Measurements from ENCODE around the gene HDAC2. TPM values are rescaled to one million over a fixed set of nuclear protein-coding genes. Genes with fewer than 3 reads are reported as not detected.

The HDAC2 gene
- total and polyA plus RNA-seq, 2 of the 13 experiments (the other 11 are each of a cell fraction or from before 2014, with no cell fraction given), result 99.6 to 114 TPM

DNA sequence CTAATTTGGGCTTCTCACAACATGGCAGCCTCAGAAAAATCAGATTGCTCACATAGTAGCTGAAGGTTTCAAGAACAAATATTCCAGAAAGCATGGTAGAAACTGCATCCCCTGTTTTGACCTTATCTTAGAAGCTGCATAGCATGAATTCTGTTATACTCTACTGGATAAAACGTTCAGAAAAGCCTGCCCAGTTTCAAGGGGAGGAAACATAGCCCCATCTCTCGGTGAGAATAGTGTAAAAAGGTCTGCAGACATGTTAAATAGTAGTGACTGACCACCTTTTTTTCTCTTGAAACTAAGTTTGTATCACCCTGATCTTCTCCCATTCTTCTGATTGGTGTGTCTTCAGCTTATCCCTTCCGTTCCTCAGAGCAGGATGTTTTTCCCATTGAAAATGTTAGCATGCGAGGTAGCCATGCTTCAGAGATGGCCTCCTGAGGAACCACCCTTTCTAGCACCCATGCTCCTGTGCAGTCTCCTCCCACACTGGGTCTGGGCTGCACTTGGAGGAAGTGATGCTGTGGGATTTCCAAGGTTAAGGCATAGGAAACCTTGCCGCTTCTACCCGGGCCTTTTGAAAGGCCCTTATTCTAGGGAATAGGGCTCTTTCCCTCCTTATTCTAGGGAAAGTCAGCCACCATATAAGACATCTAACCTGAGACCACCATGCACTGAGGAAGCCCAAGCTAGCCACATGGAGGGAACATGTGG lies 63.7 kb downstream of the HDAC2 start:
- no peak overlapping the region for H3K27ac ChIP-seq (ENCODE audit: extremely low read length, insufficient read depth, low read length)
- no peaks in the 10 kb centered on the region for H3K79me2 ChIP-seq (ENCODE audit: insufficient read depth, low read length)
- TF ChIP-seq STAG1 (CRISPR knock-in tag; IDR thresholded peaks at IDR 0.05), result peak; percentile 60
- TF ChIP-seq, protein P1, sequence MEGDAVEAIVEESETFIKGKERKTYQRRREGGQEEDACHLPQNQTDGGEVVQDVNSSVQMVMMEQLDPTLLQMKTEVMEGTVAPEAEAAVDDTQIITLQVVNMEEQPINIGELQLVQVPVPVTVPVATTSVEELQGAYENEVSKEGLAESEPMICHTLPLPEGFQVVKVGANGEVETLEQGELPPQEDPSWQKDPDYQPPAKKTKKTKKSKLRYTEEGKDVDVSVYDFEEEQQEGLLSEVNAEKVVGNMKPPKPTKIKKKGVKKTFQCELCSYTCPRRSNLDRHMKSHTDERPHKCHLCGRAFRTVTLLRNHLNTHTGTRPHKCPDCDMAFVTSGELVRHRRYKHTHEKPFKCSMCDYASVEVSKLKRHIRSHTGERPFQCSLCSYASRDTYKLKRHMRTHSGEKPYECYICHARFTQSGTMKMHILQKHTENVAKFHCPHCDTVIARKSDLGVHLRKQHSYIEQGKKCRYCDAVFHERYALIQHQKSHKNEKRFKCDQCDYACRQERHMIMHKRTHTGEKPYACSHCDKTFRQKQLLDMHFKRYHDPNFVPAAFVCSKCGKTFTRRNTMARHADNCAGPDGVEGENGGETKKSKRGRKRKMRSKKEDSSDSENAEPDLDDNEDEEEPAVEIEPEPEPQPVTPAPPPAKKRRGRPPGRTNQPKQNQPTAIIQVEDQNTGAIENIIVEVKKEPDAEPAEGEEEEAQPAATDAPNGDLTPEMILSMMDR (CRISPR knock-in tag; IDR thresholded peaks at IDR 0.05), result peak; percentile 45
- TF ChIP-seq, protein P2, sequence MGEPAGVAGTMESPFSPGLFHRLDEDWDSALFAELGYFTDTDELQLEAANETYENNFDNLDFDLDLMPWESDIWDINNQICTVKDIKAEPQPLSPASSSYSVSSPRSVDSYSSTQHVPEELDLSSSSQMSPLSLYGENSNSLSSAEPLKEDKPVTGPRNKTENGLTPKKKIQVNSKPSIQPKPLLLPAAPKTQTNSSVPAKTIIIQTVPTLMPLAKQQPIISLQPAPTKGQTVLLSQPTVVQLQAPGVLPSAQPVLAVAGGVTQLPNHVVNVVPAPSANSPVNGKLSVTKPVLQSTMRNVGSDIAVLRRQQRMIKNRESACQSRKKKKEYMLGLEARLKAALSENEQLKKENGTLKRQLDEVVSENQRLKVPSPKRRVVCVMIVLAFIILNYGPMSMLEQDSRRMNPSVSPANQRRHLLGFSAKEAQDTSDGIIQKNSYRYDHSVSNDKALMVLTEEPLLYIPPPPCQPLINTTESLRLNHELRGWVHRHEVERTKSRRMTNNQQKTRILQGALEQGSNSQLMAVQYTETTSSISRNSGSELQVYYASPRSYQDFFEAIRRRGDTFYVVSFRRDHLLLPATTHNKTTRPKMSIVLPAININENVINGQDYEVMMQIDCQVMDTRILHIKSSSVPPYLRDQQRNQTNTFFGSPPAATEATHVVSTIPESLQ (CRISPR knock-in tag; conservative IDR thresholded peaks at IDR 0.05), result no peak
- no peak for TF ChIP-seq ZNF782 (CRISPR knock-in tag; IDR thresholded peaks at IDR 0.05; ENCODE audit: borderline replicate concordance)
- TF ChIP-seq SRSF9 (IDR thresholded peaks at IDR 0.05; ENCODE audit: borderline replicate concordance, insufficient read depth, low read depth, low read length, poor library complexity, severe bottlenecking), result no peak
- FAIRE-seq (no peak), DNase-seq (ENCODE audit: low spot score) (peak; percentile 11), ATAC-seq (peak; percentile 58)
- ChIA-PET POLR2A (no interaction called here), CTCF (ENCODE audit: low intra/inter-chr PET ratio, low total read pairs) (no interaction called here)
- H3K27me3 ChIP-seq (ENCODE audit: control insufficient read depth in 1 of 2, insufficient read depth in 2 of 2, low read length in 2 of 2), result peaks cover 0 to 6% of the 10 kb centered on the region in 2 experiments; a peak in 3 of 5 replicates
- H3K4me2 ChIP-seq (ENCODE audit: low read depth, low read length), result no peak overlapping the region
- no peak overlapping the region for H2AFZ ChIP-seq (ENCODE audit: low read length)
- BruUV-seq (replicated peaks), result no TSS peak
- in situ Hi-C loops (cut with HindIII; ENCODE audit: extremely low pct_ligation_motif_present, low pct_unique_long_range_greater_than_20kb) (loop anchor here (5.0 to 25.0 kb wide), 3 partner anchors 1022 to 1570 kb away; partner anchors contain the start of gene RFPL4B), intact Hi-C loops (cut with micrococcal nuclease; ENCODE audit: unreplicated experiment) (loop anchor here (5.0 kb wide), 1 partner anchor 1365 kb away; no protein-coding TSS in a partner anchor)
- no peaks in the 10 kb centered on the region for H3K36me3 ChIP-seq (replicated peaks in 1 of 2; ENCODE audit: control insufficient read depth in 1 of 2, insufficient read depth in 2 of 2, low read length in 2 of 2)
- H3K9ac ChIP-seq (ENCODE audit: insufficient read depth, low read depth, low read length), result no peak overlapping the region
- 29% methylated on average over 6 of the region's 6 CpGs for WGBS (ENCODE audit: low lambda C conversion rate)
- no peak overlapping the region for H3K4me3 ChIP-seq (replicated peaks in 1 of 3; ENCODE audit: insufficient read depth in 1 of 3, low read depth in 2 of 3, low read length in 3 of 3)
- no peaks in the 10 kb centered on the region for H4K20me1 ChIP-seq (ENCODE audit: insufficient read depth, low read length)
- H3K9me3 ChIP-seq (ENCODE audit: low read length), result no peaks in the 10 kb centered on the region
- H3K4me1 ChIP-seq (ENCODE audit: insufficient read depth, low read length), result peaks cover 11% of the 10 kb centered on the region
